HG03354 (cell line): ENCODE measurements around the gene ATN1.
A peak's percentile ranks its signal among the peaks of the same experiment; 100 is the strongest.

ENCODE experiments used
- ATAC-seq: cut with Tn5 transposase; IDR thresholded peaks from one replicate; pipeline ENCODE4 v1.9.1; 2021; ENCODE audit warnings: mild to moderate bottlenecking; ENCODE audit not compliant: unreplicated experiment, poor library complexity, severe bottlenecking

Gene ATN1

DNA sequence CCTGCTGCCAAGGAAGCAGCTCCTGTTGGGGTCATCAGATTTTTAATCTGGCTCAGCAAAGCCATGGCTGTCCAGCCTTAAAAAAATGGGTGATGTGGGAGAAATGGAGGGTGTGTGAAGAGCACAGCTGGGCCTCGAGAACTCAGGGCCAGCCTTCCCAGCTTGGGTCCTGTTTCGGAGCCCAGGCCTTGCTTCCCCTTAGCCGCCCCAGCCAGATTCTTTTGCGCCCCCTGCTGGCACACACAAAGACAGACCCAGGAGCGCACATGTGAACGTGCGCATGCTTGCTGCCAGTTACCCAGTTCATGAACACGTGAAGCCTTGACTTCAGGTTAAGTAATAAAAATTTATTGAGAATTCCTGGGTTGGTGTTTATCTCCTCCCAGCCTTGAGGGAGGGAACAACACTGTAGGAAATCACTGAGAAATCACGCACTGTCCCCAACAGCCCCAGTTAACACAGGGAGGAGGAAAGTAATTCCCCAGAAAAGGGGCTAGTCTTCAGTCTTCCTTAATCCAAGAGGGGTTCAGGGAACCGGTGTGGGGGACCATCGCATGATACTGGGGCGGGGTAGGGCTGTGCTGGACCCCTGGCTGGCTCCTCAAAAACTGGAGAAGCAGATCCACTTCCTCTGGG lies 37.4 kb downstream of the ATN1 start:
- ATAC-seq = peak; percentile 49

DNA sequence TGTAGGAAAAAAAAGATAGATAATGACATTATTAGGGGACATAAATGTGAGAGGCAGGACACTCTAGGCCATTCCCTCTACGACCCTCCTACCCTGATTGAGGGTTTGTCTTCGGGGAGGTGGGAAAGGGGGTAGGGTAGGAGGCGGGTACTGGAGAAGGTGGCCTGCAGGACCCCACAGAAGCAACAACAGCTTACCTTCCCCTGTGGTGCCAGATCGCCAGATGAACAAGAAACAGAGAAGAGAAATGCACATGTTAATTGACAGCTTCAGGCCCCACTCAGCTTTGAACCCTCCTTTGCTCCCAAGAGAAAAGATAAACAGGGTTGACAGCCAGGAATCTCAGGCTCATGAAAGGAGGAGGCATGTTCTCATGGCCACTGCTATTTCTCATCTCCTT lies 38.0 kb downstream of the ATN1 start:
- no peak for ATAC-seq

DNA sequence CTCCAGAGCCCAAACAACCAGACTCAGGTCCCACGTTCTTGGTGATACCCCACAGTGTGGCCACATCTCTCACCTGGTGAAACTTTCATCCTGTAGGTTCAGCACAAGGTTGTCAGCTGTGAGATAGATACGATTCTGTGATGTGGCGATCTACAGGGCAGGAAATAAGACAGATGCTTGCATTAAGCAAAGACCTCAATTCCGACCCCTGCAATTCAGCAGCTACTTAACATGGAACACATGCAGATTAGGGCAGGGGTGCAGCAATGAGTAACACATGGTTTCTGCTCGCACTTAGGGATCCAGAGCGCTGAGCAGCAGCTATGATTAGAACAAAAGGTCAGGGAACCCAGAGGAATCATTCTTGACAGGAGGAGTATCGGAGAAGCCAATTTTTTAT lies 38.6 kb downstream of the ATN1 start:
- no peak for ATAC-seq

DNA sequence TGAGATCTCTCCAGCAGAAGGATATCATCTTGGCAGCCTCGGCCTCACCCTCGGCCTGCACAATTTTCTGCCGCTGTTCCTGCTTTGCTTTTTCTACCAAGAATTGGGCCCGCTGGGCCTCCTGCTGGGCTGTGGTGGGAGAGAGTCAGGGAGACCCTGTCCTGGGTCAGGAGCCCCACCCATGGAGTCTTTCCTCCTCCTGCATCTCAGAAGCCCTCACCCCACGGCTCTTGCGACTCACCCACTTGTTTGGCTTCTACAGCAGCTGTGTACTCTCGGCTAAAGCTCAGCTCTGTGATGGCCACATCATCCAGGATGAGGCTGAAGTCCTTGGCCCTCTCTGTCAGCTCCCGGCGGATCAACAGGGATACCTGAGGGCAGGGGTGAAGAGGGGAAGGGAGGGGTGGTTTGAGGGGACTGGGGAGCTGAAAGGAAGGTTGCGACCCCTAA lies 39.9 kb downstream of the ATN1 start:
- no peak for ATAC-seq

DNA sequence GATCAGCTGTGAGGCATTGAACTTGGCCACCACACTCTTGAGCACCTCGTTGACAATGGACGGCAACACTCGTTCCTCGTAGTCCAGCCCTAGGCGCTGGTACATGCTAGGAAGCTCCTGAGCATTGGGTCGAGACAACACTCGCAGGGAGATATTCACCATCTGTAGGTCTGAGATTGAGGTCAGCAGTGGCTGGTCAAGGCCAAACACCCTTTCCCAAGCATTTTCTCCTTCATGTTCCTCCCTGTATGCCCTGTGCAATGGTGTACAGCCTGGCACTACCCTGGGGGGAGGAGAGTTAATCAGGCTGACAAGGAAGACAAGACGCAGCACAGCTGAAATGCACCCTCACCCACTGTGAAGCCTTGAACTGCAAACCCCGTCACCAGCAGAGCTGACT lies 40.7 kb downstream of the ATN1 start:
- no peak for ATAC-seq

DNA sequence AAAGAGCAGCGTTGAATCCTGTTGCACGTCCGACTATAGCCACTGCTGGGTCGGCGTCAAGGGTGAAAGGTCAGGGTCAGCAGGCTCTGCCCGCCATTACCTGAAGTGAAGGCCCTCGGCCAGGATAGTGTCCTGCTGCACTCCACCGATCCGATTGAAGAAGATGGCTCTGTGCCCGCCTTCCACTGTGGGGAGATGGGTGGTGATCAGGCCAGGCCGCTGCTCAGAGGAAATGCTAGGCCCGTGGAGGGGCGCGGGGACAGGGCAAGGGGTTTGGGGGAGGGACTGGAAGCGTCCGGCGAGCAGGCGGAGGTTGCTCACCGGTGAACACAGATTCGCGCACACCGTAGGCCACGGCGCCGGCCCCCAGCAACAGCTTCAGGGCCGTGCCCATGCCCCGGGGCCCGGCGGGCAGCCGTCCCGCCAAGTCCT lies 42.4 kb downstream of the ATN1 start:
- peak; percentile 9 for ATAC-seq

DNA sequence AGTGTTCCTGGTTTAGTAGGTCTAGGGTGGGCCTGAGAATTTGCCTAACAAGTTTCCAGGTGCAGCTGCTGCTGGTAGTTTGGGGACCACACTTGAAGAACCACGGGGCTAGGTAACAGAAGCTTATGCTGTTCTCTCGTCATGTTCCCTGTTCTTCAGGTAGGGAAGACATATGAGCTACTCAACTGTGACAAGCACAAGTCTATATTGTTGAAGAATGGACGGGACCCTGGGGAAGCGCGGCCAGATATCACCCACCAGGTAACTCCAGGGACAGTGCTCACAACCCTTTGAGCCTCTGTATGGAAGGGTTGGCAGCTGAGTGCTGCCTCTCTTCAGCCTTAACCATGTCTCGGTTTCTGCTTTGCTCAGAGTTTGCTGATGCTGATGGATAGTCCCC lies 46.4 kb downstream of the ATN1 start:
- no peak for ATAC-seq

DNA sequence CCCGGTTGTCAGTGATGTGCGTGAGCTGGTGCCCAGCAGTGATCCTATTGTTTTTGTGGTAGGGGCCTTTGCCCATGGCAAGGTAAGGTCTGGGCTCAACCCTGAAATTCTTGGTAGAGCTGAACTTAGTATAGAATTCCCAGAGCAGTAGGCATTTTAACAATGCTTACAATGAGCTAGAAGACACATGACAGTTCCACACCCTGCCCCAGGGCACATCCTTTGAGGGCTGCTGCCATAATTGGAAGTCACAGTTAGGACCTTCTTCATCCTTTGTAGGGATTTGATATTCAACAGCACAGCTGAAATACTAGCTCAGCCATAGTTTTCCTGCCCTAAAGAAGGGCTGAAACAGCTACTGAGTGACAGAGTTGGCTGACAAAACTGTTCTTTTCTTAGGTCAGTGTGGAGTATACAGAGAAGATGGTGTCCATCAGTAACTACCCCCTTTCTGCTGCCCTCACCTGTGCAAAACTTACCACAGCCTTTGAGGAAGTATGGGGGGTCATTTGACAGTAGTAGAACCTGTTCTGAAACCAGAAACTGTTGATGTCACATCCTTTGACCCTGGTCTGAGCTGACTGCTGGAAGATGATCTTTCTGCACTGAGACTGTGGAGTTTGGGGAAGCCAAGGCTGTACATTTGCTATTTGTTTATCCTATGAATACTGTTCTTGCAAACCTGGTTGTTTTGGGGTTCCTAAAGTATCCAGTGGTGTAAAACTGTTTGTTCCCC lies 47.7 kb downstream of the ATN1 start:
- no peak for ATAC-seq

DNA sequence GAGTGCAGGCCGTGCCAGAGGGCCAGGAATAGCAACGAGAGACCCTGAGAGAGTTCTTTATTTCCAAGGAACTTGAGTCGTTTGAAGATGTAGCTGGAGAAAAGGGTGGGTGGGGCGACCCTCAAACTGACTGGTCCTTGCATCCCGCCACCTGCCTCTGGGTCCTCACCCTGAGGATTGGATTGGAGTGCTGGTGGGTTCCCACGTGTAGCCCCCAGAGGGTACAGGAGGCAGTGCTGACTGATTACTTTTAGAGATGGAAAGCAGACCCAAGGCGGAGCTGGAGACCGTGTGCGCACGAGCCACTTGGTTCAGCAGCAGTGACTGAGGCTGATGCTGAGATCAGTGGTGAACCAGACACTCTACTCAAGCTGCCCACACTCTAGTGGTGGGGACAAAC lies 49.9 kb downstream of the ATN1 start:
- ATAC-seq = no peak

DNA sequence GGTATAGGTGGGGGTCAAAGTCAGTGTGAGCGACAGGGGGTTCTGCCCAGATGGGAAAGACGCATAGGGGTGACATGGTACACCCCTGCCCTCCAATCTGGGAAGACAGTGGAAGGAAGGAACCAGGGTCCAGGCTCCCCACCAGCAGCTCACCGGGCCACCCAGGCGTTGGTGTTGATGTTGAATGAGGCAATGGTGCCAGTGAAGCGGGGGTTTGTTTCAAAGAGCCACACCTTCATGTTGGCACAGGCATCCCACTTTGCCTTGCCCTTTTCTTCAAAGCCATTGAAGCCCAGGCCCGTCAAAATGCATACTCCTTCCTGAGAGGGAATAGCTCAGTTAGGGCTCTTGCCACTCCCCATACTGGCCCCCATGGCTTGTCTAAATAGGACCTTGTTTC lies 50.4 kb downstream of the ATN1 start:
- no peak for ATAC-seq

DNA sequence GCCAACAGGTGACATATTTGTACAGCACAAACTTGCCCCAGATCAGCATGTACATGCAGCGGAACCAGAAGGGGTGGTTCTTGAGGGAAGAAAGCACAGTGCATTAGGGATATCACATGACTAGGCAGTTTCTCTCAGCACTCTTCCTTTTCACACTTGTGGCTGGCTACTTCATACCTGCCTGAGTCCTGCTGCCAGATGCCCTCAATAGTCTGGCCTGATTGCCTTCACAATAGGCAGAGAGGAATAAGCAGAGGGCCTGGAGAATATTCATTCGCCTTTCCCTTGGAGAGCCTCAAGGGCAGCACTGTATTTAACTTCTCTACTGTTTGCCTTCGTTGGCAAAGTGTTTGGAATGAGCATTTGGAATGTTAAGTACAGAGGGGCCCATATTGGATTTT lies 50.9 kb downstream of the ATN1 start:
- no peak for ATAC-seq

DNA sequence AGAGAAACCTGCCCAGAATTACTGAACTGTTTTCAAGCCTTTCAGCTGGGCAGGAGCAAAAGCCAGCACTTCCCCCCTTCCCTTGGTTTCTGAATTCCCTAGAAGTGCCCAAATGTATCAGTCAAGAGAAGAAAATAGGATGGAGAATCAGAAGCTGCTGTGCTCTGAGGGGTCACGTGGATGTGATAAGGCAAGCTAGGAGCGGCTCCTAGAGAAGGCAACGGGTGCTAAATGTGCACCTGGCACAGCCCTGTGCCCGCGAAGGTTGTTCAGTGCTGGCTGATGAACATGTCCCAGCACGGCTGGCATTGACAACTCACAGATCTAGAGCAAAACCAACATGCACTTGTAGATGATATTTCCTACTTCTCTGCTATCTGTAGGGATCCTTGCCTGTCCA lies 51.3 kb downstream of the ATN1 start:
- ATAC-seq = no peak

DNA sequence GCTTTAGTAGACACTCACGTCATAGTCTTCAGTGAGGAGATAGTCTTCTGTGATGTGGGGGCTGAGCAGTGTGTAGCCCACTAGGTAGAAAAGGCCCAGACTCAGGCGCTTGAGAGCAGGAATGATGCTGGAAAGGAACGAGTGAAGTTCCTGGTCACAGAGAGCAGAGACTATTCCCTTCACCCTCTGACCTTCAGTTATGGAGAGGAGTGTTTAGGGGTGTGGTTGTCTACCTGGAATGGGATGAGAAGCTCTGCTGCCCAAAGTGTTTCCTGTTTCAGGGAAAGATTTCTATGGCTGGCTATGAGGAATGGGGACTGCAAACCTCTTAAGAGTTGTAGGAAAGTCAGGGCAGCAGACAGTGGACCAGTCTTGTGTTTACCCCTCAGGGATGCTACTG lies 51.7 kb downstream of the ATN1 start:
- no peak for ATAC-seq

DNA sequence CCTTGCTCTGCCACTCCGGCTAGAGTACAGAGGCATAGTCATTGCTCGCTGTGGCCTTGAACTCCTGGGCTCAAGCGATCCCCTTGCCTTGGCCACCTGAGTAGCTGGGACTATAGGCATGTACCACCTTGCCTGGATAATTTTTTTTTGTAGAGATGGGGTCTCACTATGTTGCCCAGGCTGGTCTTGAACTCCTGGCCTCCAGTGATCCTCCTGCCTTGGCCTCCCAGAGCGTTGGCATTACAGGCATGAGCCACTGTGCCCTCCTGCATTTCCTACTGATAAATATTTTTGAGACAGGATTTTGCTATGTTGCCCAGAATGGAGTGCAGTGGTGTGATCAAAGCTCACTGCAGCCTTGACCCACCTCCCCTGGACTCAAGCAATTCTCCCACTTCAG lies 52.3 kb downstream of the ATN1 start:
- ATAC-seq = no peak

DNA sequence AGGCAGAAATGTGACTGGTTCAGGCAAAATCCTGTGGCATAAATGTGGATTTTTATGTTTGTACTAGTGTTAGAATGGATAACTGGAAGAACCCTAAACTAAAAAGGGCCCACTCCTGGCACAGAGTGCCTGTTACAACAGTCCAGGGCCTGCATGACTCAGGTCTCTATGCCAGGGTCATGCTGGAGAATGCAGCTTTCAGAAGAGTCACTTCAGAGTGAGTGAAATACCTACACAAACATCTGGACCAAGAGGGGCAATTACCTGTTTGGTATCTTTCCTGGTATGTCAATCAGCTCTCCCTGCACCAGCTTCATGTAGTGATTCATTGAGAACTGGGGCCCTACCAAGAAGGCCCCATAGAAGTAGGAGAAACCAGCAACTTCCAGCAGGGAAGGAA lies 53.0 kb downstream of the ATN1 start:
- no peak for ATAC-seq

DNA sequence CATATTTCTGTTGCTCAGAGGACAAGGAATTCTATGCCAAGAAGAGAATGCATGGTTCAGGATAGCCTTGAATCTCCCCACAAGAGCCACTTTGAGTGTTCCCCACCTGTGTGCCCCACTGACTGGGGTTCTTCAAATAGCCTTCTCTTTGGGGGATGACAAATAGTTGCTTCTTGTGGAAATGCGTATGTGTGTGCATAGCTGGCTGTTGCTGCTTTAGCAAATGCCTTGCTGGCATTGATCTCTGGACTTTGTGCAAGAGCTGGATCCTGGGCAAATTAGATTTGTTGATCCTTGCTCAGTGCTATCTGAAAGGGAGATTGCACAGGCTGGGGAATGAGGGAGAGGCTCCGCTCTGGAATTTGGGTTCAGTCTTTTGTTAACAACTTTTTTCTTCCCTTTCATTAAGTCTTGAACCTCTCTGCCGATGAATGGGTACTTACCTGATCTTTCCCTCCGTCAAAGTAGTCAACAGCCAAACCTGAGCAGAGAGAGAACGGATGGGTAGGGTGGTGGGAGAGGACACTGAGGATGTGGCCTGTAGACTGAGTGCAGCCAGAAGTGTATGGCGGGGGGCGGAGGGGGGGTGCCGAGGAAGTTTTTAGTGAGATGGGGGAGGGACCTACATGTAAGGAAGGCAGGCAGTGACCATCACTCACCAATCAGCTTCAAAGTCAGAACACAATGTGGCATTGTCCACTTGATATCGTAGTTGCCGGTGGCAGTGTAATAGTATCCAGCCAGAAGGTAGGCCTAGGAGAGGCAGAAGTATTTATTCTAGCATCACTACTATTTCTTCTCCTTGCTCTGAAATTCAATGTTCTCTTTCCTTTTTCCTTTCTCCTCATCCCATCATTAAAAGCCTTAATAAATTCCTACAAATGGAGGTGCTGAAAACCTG lies 53.6 kb downstream of the ATN1 start:
- ATAC-seq = no peak

DNA sequence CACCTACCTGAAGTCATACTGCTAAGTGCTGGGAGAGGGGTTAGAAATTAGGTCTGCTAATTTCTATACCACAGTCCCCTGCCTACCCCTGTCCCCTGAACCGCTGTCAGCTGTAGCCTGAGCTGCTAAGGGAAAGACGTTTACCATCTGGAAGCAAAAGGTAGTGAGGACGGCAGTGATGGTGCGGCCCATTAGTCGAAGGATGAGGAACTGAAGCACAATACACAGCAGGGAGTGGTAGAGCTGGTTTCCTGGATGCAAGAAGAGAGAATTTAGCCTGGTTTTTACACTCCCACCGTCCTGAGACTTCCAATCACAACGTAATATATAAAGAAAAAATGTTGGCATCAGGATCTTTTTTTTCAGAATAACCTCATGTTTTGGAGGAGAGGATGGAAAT lies 54.8 kb downstream of the ATN1 start:
- ATAC-seq = no peak

DNA sequence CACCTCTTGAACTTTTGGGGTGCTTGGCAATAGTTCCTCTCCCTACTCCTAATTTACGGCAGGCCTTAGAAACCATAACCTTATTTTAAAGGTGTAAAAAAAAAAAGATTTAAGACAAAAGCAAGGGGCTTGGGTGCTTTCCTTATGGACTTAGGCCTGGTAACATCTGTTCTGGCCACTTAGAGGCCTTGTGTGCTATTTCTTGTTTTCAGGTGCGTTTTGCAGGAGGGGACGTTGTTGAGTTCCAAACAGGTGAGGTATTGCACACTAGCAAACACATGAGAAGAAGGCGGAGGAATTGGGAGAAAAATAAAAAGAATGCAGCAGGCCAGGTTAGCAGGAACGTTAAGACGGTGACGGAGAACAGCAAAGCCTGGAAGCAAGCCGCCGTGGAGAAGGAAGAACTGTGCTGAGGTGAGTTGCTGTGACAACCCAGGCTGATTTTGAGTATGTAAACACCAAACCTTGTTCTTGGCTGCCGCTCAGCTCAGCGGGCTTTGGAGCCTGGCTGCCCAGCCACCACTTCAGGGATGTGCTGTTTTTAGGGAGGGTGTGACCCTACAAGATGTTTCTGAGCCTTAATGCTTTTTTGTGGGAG lies 60.3 kb downstream of the ATN1 start:
- ATAC-seq = no peak
